Fibroblast of lung (primary cell): ENCODE measurements around the gene TMPRSS2.

ENCODE experiments used
- EZH2 ChIP-seq: IDR thresholded peaks from 2 replicates; pipeline ENCODE4 v1.5.1; 2012; ENCODE audit warnings: low read length, control low read depth, mild to moderate bottlenecking; ENCODE audit errors: missing control alignments
- TF ChIP-seq, protein P1 (sequence below), 2 donors: IDR thresholded peaks in 1 of 2; conservative IDR thresholded peaks in 1 of 2; 1 replicate in 1 of 2; 2 replicates in 1 of 2; pipeline ENCODE4 v1.5.1; 2011 to 2012; ENCODE audit warnings: low read length in 2 of 2, control low read depth in 1 of 2, inconsistent platforms in 1 of 2, low read depth in 1 of 2, mild to moderate bottlenecking in 1 of 2

DNA sequence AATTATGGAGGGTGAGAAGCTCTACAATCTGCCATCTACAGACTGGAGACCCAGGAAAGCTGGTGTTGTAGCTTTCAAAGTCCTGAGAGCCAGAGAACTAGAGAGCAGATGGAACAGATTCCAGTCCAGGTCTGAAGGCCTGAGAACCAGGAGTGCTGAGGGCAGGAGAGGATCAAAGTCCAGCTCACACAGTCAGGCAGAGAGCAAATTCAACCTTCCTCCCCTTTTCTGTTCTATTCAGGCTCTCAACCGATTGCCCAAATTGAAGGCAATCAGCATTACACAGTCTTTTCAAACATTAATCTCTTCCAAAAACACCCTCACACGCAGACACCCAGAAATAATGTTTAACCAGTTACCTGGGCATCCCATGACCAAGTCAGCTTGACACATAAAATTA lies 2.5 kb upstream of the TMPRSS2 start:
- TF ChIP-seq, protein P1, sequence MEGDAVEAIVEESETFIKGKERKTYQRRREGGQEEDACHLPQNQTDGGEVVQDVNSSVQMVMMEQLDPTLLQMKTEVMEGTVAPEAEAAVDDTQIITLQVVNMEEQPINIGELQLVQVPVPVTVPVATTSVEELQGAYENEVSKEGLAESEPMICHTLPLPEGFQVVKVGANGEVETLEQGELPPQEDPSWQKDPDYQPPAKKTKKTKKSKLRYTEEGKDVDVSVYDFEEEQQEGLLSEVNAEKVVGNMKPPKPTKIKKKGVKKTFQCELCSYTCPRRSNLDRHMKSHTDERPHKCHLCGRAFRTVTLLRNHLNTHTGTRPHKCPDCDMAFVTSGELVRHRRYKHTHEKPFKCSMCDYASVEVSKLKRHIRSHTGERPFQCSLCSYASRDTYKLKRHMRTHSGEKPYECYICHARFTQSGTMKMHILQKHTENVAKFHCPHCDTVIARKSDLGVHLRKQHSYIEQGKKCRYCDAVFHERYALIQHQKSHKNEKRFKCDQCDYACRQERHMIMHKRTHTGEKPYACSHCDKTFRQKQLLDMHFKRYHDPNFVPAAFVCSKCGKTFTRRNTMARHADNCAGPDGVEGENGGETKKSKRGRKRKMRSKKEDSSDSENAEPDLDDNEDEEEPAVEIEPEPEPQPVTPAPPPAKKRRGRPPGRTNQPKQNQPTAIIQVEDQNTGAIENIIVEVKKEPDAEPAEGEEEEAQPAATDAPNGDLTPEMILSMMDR (conservative IDR thresholded peaks at IDR 0.05 in 1 of 2, IDR thresholded peaks at IDR 0.05 in 1 of 2; ENCODE audit: low read depth in 1 of 2, low read length in 2 of 2): no peak
- TF ChIP-seq EZH2: no peak
